Smooth muscle cell (in vitro differentiated cells): ENCODE measurements around the gene AP4M1. TPM values are rescaled to one million over a fixed set of nuclear protein-coding genes. Genes with fewer than 3 reads are reported as not detected.
"Not testable (repeated sequence)": the region's sequence is repeated elsewhere in the genome, so short reads cannot be mapped to it uniquely, and the experiment has no call there.

Experiments used
- DNase-seq: peaks from one replicate; lab custom pipeline; 2025; ENCODE audit not compliant: unreplicated experiment; lab: John Stamatoyannopoulos, UW
- H2AFZ ChIP-seq: fragments of 200-600 bp; sonication (generic); 2 replicates; pipeline ENCODE4 v1.6.0; 2016; ENCODE audit warnings: antibody characterized with exemption, low read depth, mild to moderate bottlenecking
- H3F3A ChIP-seq: fragments of 200-600 bp; sonication (generic); 2 replicates; pipeline ENCODE4 v1.6.0; 2017; ENCODE audit warnings: antibody characterized with exemption, low read depth
- H3K27ac ChIP-seq: fragments of 200-600 bp; sonication (generic); 2 replicates; pipeline ENCODE4 v1.5.1; 2016; ENCODE audit warnings: low read depth, mild to moderate bottlenecking
- H3K27me3 ChIP-seq: fragments of 200-600 bp; sonication (generic); 2 replicates; pipeline ENCODE4 v1.6.1; 2016; ENCODE audit warnings: low read depth, mild to moderate bottlenecking
- H3K36me3 ChIP-seq: fragments of 200-600 bp; sonication (generic); 2 replicates; pipeline ENCODE4 v1.5.1; 2016; ENCODE audit warnings: low read depth
- H3K4me1 ChIP-seq: fragments of 200-600 bp; sonication (generic); 2 replicates; pipeline ENCODE4 v1.5.1; 2016; ENCODE audit warnings: low read depth
- H3K4me2 ChIP-seq: fragments of 200-600 bp; sonication (generic); 2 replicates; pipeline ENCODE4 v1.6.0; 2016; ENCODE audit warnings: mild to moderate bottlenecking
- H3K4me3 ChIP-seq: fragments of 200-600 bp; sonication (generic); 2 replicates; pipeline ENCODE4 v1.5.1; 2016; ENCODE audit warnings: mild to moderate bottlenecking
- H3K79me2 ChIP-seq: fragments of 200-600 bp; sonication (generic); 2 replicates; pipeline ENCODE4 v1.6.0; 2016; ENCODE audit warnings: low read depth, mild to moderate bottlenecking
- H3K9ac ChIP-seq: fragments of 200-600 bp; sonication (generic); 2 replicates; pipeline ENCODE4 v1.6.0; 2016; ENCODE audit warnings: low read depth
- H3K9me3 ChIP-seq: fragments of 200-600 bp; sonication (generic); replicated peaks from 2 replicates; pipeline ENCODE4 v1.5.1; 2016; ENCODE audit warnings: low read depth
- H4K20me1 ChIP-seq: fragments of 200-600 bp; sonication (generic); 2 replicates; pipeline ENCODE4 v1.6.0; 2016; ENCODE audit warnings: low read depth
- WGBS: methylation state at CpG from one replicate; pipeline ENCODE4 v1.1.7; 2016; ENCODE audit warnings: low lambda C conversion rate; 5-methylcytosine and 5-hydroxymethylcytosine counted together
- polyA plus RNA-seq: library from polyadenylated mRNA; unstranded; fragments of >200 nt; fragmentation: Nextera tagmentation; extraction: Ambion mirVana; gene quantifications from 2 replicates; pipeline ENCODE4 v1.2.1, GENCODE V29; 2016
- total RNA-seq: library from RNA; depleted of rRNA; stranded (reverse); fragments of >200 nt; gene quantifications from 2 replicates; pipeline ENCODE4 v1.2.3, GENCODE V29; 2014
- TF ChIP-seq, protein P1 (sequence below): fragments of 200-600 bp; sonication (generic); IDR thresholded peaks from 2 replicates; pipeline ENCODE4 v1.5.1; 2017; ENCODE audit warnings: borderline replicate concordance, mild to moderate bottlenecking, antibody characterized with exemption; ENCODE audit not compliant: insufficient read depth, poor library complexity, severe bottlenecking

AP4M1 gene
- total and polyA plus RNA-seq, 2 experiments from 2014 or later = 16.9 to 18.0 TPM

DNA sequence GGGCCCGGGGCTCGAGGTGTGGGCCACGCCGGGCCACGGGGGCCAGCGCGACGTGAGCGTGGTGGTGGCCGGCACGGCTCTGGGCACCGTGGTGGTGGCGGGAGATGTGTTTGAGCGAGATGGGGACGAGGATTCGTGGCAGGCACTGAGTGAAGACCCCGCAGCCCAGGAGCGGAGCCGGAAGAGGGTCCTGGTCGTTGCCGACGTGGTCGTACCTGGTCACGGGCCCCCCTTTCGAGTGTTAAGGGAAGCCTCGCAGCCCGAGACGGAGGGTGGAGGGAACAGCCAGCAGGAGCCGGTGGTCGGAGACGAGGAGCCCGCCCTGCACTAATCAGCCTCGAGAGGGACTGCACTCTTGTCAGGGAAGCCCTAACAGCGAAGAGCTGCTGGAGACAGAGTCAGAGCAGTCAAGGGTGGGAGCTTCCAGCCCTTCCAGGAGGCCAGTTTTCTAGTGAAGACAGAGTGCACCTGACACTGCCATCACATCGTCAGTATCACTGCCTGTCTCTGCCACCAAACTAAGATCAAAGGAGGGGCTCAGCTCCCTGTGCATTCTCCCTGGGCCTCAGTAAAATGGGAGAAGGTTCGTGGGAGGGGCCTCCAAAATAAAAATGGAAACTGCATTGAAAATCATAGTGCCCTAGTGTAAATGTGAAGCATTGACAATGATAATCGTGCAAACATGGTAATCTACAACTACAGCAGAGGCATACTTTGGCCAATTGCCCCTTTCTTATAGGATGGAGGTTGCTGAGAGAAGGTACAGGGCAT is 26.6 kb downstream of the AP4M1 start:
- H3K9me3 ChIP-seq = no peaks in the 10 kb centered on the region
- H3K9ac ChIP-seq = peak overlapping the region; percentile 95
- peak overlapping the region; percentile 98 for H3K4me3 ChIP-seq
- no peaks in the 10 kb centered on the region for H4K20me1 ChIP-seq
- H3K36me3 ChIP-seq = no peaks in the 10 kb centered on the region
- TF ChIP-seq, protein P1, sequence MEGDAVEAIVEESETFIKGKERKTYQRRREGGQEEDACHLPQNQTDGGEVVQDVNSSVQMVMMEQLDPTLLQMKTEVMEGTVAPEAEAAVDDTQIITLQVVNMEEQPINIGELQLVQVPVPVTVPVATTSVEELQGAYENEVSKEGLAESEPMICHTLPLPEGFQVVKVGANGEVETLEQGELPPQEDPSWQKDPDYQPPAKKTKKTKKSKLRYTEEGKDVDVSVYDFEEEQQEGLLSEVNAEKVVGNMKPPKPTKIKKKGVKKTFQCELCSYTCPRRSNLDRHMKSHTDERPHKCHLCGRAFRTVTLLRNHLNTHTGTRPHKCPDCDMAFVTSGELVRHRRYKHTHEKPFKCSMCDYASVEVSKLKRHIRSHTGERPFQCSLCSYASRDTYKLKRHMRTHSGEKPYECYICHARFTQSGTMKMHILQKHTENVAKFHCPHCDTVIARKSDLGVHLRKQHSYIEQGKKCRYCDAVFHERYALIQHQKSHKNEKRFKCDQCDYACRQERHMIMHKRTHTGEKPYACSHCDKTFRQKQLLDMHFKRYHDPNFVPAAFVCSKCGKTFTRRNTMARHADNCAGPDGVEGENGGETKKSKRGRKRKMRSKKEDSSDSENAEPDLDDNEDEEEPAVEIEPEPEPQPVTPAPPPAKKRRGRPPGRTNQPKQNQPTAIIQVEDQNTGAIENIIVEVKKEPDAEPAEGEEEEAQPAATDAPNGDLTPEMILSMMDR = no peak
- H3K27me3 ChIP-seq = no peaks in the 10 kb centered on the region
- H3K27ac ChIP-seq = no peak overlapping the region
- 9% methylated on average over 37 of the region's 37 CpGs for WGBS
- peaks cover 6% of the 10 kb centered on the region for H3F3A ChIP-seq
- peak overlapping the region; percentile 97 for H3K4me2 ChIP-seq
- H3K4me1 ChIP-seq = peaks cover 8% of the 10 kb centered on the region
- peak; percentile 27 for DNase-seq
- no peaks in the 10 kb centered on the region for H3K79me2 ChIP-seq
- H2AFZ ChIP-seq = peak overlapping the region; percentile 99

DNA sequence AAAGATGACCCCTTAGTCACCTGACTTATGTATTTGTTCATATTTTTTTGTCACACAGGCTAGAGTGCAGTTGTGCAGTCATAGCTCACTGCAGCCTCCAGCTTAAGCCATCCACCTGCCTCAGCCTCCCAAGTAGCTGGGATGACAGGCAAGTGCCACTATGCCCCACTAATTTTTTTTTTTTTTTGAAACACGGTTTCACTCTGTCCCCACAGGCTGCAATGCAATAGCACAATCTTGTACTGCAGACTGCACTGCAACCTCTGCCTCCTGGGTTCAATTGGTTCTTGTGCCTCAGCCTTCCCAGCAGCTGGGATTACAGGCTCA is 27.2 kb downstream of the AP4M1 start:
- WGBS = 71% methylated on average over 1 of the region's 1 CpG
- DNase-seq = no peak
- no peaks in the 10 kb centered on the region for H3K36me3 ChIP-seq

DNA sequence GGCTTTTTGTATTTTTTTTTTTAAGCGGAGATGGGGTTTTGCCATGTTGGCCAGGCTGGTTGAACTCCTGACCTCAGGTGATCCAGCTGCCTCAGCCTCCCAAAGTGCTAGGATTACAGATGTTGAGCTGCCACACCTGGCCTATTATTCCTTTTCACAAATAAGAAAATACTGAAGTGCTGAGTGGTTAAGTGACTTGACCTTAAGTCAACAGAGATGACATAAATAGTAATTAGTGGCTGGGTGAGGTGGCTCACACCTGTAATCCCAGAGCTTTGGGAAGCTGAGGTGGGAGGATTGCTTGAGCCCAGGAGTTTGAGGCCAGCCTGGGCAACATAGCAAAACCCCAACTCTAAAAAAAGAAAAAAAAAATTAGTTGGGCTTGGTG is 28.8 kb downstream of the AP4M1 start:
- not testable (repeated sequence) for H3K9ac ChIP-seq, H3K4me2 ChIP-seq
- WGBS = 64% methylated on average over 1 of the region's 1 CpG

More for the DNA sequence above, 27.2 kb downstream of the AP4M1 start:
- peaks cover 8% of the 10 kb centered on the region for H3K4me1 ChIP-seq
- H3K27me3 ChIP-seq = no peaks in the 10 kb centered on the region
- no peak overlapping the region for H2AFZ ChIP-seq
- H3F3A ChIP-seq = peaks cover 6% of the 10 kb centered on the region
- H4K20me1 ChIP-seq = no peaks in the 10 kb centered on the region
- H3K4me3 ChIP-seq = no peak overlapping the region
- H3K9me3 ChIP-seq = no peaks in the 10 kb centered on the region
- no peak overlapping the region for H3K9ac ChIP-seq
- no peak overlapping the region for H3K27ac ChIP-seq
- no peaks in the 10 kb centered on the region for H3K79me2 ChIP-seq
- peak overlapping the region; percentile 97 for H3K4me2 ChIP-seq
- TF ChIP-seq, protein P1 = no peak

DNA sequence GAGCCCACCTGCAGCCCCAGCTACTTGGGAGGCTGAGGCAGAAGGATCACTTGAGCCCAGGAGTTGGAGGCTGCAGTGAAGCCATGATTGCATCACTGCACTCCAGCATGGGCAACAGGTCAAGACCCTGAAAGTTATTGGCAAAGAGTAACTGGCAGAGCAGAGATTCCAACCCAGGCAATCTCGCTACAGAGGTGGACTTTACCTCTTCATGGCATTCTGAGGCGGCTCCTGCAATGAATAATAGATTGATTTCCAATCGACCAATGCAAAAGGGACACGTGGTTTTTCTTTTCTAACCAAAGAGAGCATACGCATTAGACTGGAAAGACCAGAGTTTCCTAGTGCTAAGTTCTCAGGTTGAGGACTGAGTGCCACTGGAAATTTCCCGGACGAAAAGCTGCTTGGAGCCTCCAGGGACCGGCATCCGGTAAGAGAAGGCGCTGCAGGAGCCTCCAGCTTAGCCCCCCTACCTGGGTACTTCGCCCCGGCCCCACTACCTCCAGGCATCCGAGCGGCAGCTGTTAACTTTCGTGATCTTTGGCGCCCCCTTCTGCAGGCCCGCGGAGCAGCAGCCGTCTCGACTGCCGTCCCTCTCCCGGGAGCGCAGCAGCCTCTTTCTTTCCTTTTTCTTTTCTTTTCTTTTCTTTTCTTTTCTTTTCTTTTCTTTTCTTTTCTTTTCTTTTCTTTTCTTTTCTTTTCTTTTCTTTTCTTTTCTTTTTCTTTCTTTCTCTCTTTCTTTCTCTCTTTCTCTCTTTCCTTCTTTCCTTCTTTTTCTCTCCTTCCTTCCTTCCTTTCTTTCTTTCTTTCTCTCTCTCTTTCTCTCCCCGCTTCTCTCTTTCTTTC is 29.4 kb downstream of the AP4M1 start:
- no peak overlapping the region for H3K9ac ChIP-seq
- H3K4me1 ChIP-seq = peaks cover 8% of the 10 kb centered on the region
- H3K4me3 ChIP-seq = peak overlapping the region; percentile 29
- TF ChIP-seq, protein P1 = peak; percentile 89
- DNase-seq = peak; percentile 43
- no peaks in the 10 kb centered on the region for H3K79me2 ChIP-seq
- H2AFZ ChIP-seq = no peak overlapping the region
- H3F3A ChIP-seq = peaks cover 6% of the 10 kb centered on the region
- H4K20me1 ChIP-seq = no peaks in the 10 kb centered on the region
- H3K36me3 ChIP-seq = no peaks in the 10 kb centered on the region
- no peaks in the 10 kb centered on the region for H3K9me3 ChIP-seq
- H3K4me2 ChIP-seq = peak overlapping the region; percentile 79
- H3K27ac ChIP-seq = no peak overlapping the region
- WGBS = 15% methylated on average over 24 of the region's 24 CpGs
- H3K27me3 ChIP-seq = no peaks in the 10 kb centered on the region

More for the DNA sequence above, 28.8 kb downstream of the AP4M1 start:
- H3K4me3 ChIP-seq, H2AFZ ChIP-seq, H3K27me3 ChIP-seq, DNase-seq, H3K4me1 ChIP-seq, H3K27ac ChIP-seq, H3K36me3 ChIP-seq, H3K9me3 ChIP-seq, H3K79me2 ChIP-seq, H3F3A ChIP-seq, H4K20me1 ChIP-seq: not testable (repeated sequence)
